Subcutaneous adipose tissue (tissue), 4 donors: ENCODE results near the gene COPG1. TPM values are rescaled to one million over a fixed set of nuclear protein-coding genes. Genes with fewer than 3 reads are reported as not detected.

ENCODE experiments used
- CTCF ChIP-seq: fragments of 450-650 bp; IDR thresholded peaks from one replicate; pipeline ENCODE4 v1.5.1; 2016; ENCODE audit warnings: low read depth, mild to moderate bottlenecking, control low read depth, antibody characterized with exemption, moderate library complexity
- total RNA-seq, 4 donors: library from RNA; depleted of rRNA; stranded (reverse); fragments of >200 nt; gene quantifications; one replicate each; pipeline ENCODE4 v1.1.0, GENCODE V29; 2016

The COPG1 gene
- total RNA-seq, 4 donors from 2014 or later, result 81.9 to 105 (median 91.8) TPM

- no peak for TF ChIP-seq CTCF
Observed at GRCh38 chr3:129289201-129289921, 40.0 kb downstream of the COPG1 start.

GRCh38 chr3:129291236-129291886, 42.0 kb downstream of the COPG1 start:
- no peak for TF ChIP-seq CTCF

- no peak for TF ChIP-seq CTCF
Observed at GRCh38 chr3:129295286-129295685, 45.9 kb downstream of the COPG1 start.

- TF ChIP-seq CTCF, result no peak
Observed at GRCh38 chr3:129304146-129304961, 54.9 kb downstream of the COPG1 start.

GRCh38 chr3:129304962-129305222, 55.5 kb downstream of the COPG1 start:
- no peak for TF ChIP-seq CTCF

- TF ChIP-seq CTCF, result no peak
Observed at GRCh38 chr3:129305592-129306091, 56.2 kb downstream of the COPG1 start.

- TF ChIP-seq CTCF, result no peak
Observed at GRCh38 chr3:129308636-129309035, 59.2 kb downstream of the COPG1 start.
